GM12878 (cell line): ENCODE data around the gene HOXA10. TPM values are rescaled to one million over a fixed set of nuclear protein-coding genes. Genes with fewer than 3 reads are reported as not detected.

Source experiments
- ATAC-seq: fragments of 200-7000 bp; cut with Tn5 transposase; 3 replicates; pipeline ENCODE4 v1.9.1; 2020; ENCODE audit warnings: mild to moderate bottlenecking, moderate library complexity
- BruUV-seq: library from RNA; stranded (reverse); fragments of 400-500 nt; replicated peaks from 2 replicates; lab custom pipeline; 2021; lab: Mats Ljungman, UMichigan
- CTCF ChIA-PET: fragments of 300-600 bp; sonication (Branson Sonifier 250); formaldehyde crosslinking; extraction: SDS; loops from one replicate; lab custom pipeline; 2021; ENCODE audit warnings: inconsistent platforms; lab: Yijun Ruan, JAX
- POLR2A ChIA-PET: fragments of 350-600 bp; formaldehyde crosslinking; extraction: SDS; loops from one replicate; lab custom pipeline; 2021; ENCODE audit warnings: inconsistent platforms; lab: Charles Lee
- RAD21 ChIA-PET: fragments of 300-600 bp; sonication (Branson Sonifier 250); formaldehyde crosslinking; loops from one replicate; lab custom pipeline; 2023; ENCODE audit warnings: antibody characterized with exemption; ENCODE audit not compliant: unreplicated experiment; lab: Charles Lee
- SMC1A ChIA-PET: fragments of 300-600 bp; sonication (Branson Sonifier 250); formaldehyde crosslinking; loops from one replicate; lab custom pipeline; 2023; ENCODE audit not compliant: unreplicated experiment, uncharacterized antibody; lab: Charles Lee
- DNase-seq: peaks from one replicate; pipeline ENCODE4 v3.0.0-alpha.2; 2011; ENCODE audit warnings: low read depth, low spot score
- FAIRE-seq: peaks from 3 replicates; lab custom pipeline; 2011; peaks lifted over from hg19 to GRCh38; lab: Jason Lieb, UNC
- H2AFZ ChIP-seq: 2 replicates; pipeline ENCODE4 v1.6.0; 2011; ENCODE audit warnings: low read depth, low read length, control low read depth; ENCODE audit not compliant: control insufficient read depth
- H3K27ac ChIP-seq: 2 replicates; pipeline ENCODE4 v1.5.1; 2011; ENCODE audit warnings: control low read depth; ENCODE audit not compliant: control insufficient read depth, insufficient read depth
- H3K27me3 ChIP-seq, 2 experiments: replicated peaks in 1 of 2; 2 replicates each; pipeline versions ENCODE4 v1.6.0 to v1.6.1; 2011; ENCODE audit warnings: low read length in 1 of 2; ENCODE audit not compliant: control insufficient read depth in 2 of 2, insufficient read depth in 2 of 2
- H3K36me3 ChIP-seq, 2 experiments: 2 replicates each; pipeline ENCODE4 v1.5.1; 2011; ENCODE audit warnings: low read length in 1 of 2; ENCODE audit not compliant: control insufficient read depth in 2 of 2, insufficient read depth in 2 of 2
- H3K4me1 ChIP-seq: 2 replicates; pipeline ENCODE4 v1.6.1; 2011; ENCODE audit warnings: mild to moderate bottlenecking, low read length, moderate library complexity, mixed read lengths; ENCODE audit not compliant: control insufficient read depth, insufficient read depth
- H3K4me2 ChIP-seq: 2 replicates; pipeline ENCODE4 v1.6.0; 2011; ENCODE audit warnings: control low read depth; ENCODE audit not compliant: control insufficient read depth, insufficient read depth
- H3K4me3 ChIP-seq: fragments of 200-600 bp; sonication (generic); 2 replicates; pipeline ENCODE4 v1.5.1; 2016
- H3K79me2 ChIP-seq: 2 replicates; pipeline ENCODE4 v1.6.0; 2011; ENCODE audit warnings: low read length; ENCODE audit not compliant: control insufficient read depth, insufficient read depth
- H3K9ac ChIP-seq: 2 replicates; pipeline ENCODE4 v1.8.0; 2011; ENCODE audit warnings: low read length, control low read depth, mixed read lengths; ENCODE audit not compliant: control insufficient read depth, insufficient read depth
- H3K9me3 ChIP-seq: replicated peaks from 3 replicates; pipeline ENCODE4 v1.5.1; 2011; ENCODE audit warnings: mild to moderate bottlenecking, low read length; ENCODE audit not compliant: control insufficient read depth, insufficient read depth
- H4K20me1 ChIP-seq: 2 replicates; pipeline ENCODE4 v1.6.0; 2011; ENCODE audit not compliant: control insufficient read depth, insufficient read depth
- FOS ChIP-seq: IDR thresholded peaks from 3 replicates; pipeline ENCODE4 v1.6.1; 2011; ENCODE audit warnings: borderline replicate concordance; ENCODE audit not compliant: insufficient read length; ENCODE audit errors: extremely low read depth
- IKZF2 ChIP-seq, 2 experiments: fragments of 450-650 bp; IDR thresholded peaks; 2 replicates each; pipeline ENCODE4 v1.6.1; 2017; ENCODE audit warnings: mild to moderate bottlenecking in 2 of 2, moderate library complexity in 2 of 2
- JUND ChIP-seq: IDR thresholded peaks from 2 replicates; pipeline ENCODE4 v1.6.1; 2012; ENCODE audit warnings: low read depth, mild to moderate bottlenecking, low read length, improper control_type of control experiment, moderate library complexity
- NR2C1 ChIP-seq: fragments of 450-650 bp; IDR thresholded peaks from 2 replicates; pipeline ENCODE4 v1.6.1; 2017; ENCODE audit warnings: antibody characterized with exemption, mild to moderate bottlenecking, moderate library complexity
- SREBF1 ChIP-seq: IDR thresholded peaks from 2 replicates; pipeline ENCODE4 v1.6.1; 2012; ENCODE audit warnings: mild to moderate bottlenecking, low read length
- SUZ12 ChIP-seq: fragments of 200-600 bp; sonication (generic); IDR thresholded peaks from one replicate; pipeline ENCODE4 v1.6.1; 2018; ENCODE audit warnings: antibody characterized with exemption, mild to moderate bottlenecking; ENCODE audit not compliant: unreplicated experiment
- YY1 ChIP-seq: IDR thresholded peaks from 2 replicates; pipeline ENCODE4 v1.6.1; 2011; ENCODE audit warnings: low read depth, mild to moderate bottlenecking, low read length
- WGBS: methylation state at CpG from one replicate; pipeline ENCODE4 v1.1.6; 2016; ENCODE audit warnings: low lambda C conversion rate; ENCODE audit not compliant: insufficient replicate concordance, insufficient coverage; ENCODE audit errors: missing lambda C conversion rate; 5-methylcytosine and 5-hydroxymethylcytosine counted together
- in situ Hi-C: fragments of 300-500 bp; cut with MboI; formaldehyde crosslinking; loops from 9 replicates; pipeline ENCODE4 v1.14.3; 2018; ENCODE audit warnings: mixed read lengths
- intact Hi-C: fragments of 100-400 bp; cut with micrococcal nuclease; formaldehyde crosslinking; loops from one replicate; pipeline ENCODE4 v1.14.2; 2022; ENCODE audit not compliant: unreplicated experiment
- polyA plus RNA-seq, 11 experiments: library from polyadenylated mRNA; depleted of rRNA in 4 of 11; unstranded in 6 of 11; stranded (reverse) in 5 of 11; fragments of >200 nt; fragmentation: Nextera tagmentation in 4 of 11; fragmentation: Illumina TruSeq in 1 of 11; extraction: Ambion mirVana in 4 of 11; extraction: Trizol in 1 of 11; gene quantifications; 1 replicate in 1 of 11; 2 replicates in 10 of 11; pipeline versions ENCODE4 v1.2.1 to v1.2.3, GENCODE V29; 2011 to 2016; ENCODE audit warnings: inconsistent platforms in 2 of 11, missing spikeins in 2 of 11, low read depth in 1 of 11
- total RNA-seq, 4 experiments: library from RNA; depleted of rRNA in 3 of 4; stranded (reverse); fragments of >200 nt in 3 of 4; fragmentation: Illumina TruSeq in 1 of 4; extraction: Trizol in 1 of 4; gene quantifications; 2 replicates each; pipeline versions ENCODE4 v1.2.1 to v1.2.3, GENCODE V29; 2013 to 2021
- TF ChIP-seq, protein P1 (sequence below): IDR thresholded peaks from 2 replicates; pipeline ENCODE4 v1.6.1; 2011; ENCODE audit warnings: low read depth, mild to moderate bottlenecking, low read length, moderate library complexity, borderline replicate concordance; ENCODE audit errors: extremely low read depth

The HOXA10 gene
- total and polyA plus RNA-seq, 10 of the 15 experiments (the other 5 are each of a cell fraction or from before 2014, with no cell fraction given): not detected

DNA sequence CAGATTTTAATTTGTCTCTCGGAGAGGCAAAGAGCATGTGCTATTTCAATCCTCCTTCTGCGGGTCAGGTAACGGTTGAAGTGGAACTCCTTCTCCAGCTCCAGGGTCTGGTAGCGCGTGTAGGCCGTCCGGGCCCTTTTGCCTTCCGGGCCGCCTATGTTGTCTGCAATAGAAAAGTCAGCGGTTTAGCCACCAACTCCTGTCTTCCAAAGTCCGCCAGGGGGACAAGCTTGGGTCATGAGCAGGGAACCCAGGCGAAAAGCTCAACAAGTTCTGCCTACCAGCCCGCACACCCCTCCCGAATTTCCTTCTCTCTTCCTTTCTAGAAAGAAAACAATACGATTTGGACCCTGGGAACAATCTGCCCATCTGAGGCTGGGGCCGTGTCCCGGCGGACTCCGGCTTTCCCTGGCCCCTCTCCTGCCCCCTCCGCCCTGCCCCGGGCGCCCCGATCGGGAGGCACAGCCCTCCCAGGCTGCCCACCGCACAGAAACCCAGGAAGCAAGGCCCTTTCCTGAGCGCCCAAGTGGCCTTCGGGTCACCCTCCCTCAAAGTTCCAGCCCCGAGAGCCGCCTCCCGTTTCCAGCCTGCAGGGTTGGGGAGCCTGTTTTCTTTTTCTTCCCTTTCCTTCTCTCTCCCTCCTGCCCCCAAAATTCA is 32.1 kb downstream of the HOXA10 start (continued):
- TF ChIP-seq NR2C1 (no peak), SUZ12 (no peak), SREBF1 (no peak)

DNA sequence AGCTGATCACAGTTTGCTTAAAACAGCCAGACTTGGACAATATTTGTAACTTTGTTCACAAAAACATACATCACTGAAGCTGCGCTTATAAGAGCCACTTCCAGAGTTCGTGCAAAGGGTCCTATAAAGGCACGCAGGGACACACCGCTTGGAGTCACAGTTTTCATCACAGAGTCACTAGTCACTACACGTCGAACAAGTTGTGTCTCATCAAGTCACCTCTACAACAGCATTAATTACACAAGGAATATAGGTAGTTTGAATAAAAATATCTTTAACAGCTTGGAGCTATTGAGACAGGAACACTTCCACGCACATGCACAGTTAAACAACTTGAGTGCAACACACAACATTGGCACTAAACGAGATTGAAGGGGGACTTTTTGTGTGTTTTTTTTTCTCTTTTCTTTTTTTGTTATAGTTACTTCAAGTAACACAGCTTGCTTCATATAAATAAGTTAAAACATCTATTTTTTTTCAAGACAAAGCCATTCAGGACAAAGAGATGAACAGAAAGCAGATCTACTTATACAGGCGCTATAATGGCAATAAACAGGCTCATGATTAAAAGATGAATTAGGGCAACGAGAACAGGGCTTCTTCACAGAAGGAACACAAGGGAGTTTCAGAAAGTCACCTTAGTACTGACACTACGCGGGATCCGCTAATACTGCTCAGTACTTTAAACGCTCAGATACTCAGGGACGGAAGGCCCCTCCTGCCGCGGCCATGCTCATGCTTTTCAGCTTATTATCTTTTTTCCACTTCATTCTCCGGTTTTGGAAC is 32.8 kb downstream of the HOXA10 start:
- FAIRE-seq (no peak), ATAC-seq (no peak), DNase-seq (no peak)
- POLR2A ChIA-PET: interaction anchor here (0.6 kb wide), 2 partner anchors 32 to 475 kb away, joined by 4 to 5 read pairs; no protein-coding TSS in a partner anchor
- no peaks in the 10 kb centered on the region for H3K79me2 ChIP-seq
- in situ Hi-C loops: no loop called here
- CTCF ChIA-PET: interaction anchor here (0.6 kb wide), 1 partner anchor 77 kb away, joined by 3 read pairs; no protein-coding TSS in a partner anchor
- H3K27me3 ChIP-seq: peaks cover 0 to 3% of the 10 kb centered on the region in 2 experiments; a peak in 2 of 4 replicates
- RAD21 ChIA-PET: no interaction called here
- no peak overlapping the region for H3K4me2 ChIP-seq
- no peaks in the 10 kb centered on the region for H3K4me1 ChIP-seq
- BruUV-seq: no TSS peak
- no peaks in the 10 kb centered on the region; the same call in 2 of the 3 replicates for H3K9me3 ChIP-seq
- no peak overlapping the region for H3K4me3 ChIP-seq
- TF ChIP-seq FOS: no peak
- TF ChIP-seq SUZ12: no peak
- TF ChIP-seq YY1: no peak
- no peak for TF ChIP-seq IKZF2 (IDR thresholded peaks at IDR 0.05)
- TF ChIP-seq, protein P1, sequence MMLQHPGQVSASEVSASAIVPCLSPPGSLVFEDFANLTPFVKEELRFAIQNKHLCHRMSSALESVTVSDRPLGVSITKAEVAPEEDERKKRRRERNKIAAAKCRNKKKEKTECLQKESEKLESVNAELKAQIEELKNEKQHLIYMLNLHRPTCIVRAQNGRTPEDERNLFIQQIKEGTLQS: no peak
- no peak for TF ChIP-seq JUND
- no peaks in the 10 kb centered on the region for H4K20me1 ChIP-seq
- no peak overlapping the region for H2AFZ ChIP-seq
- SMC1A ChIA-PET: interaction anchor here (0.6 to 1.7 kb wide), 3 partner anchors 9 to 243 kb away, joined by 3 to 8 read pairs (median 3); no protein-coding TSS in a partner anchor
- no peak overlapping the region for H3K27ac ChIP-seq
- no peaks in the 10 kb centered on the region for H3K36me3 ChIP-seq
- 88% methylated on average over 18 of the region's 18 CpGs for WGBS
- no peak overlapping the region for H3K9ac ChIP-seq
- intact Hi-C loops: no loop called here
